ENCODE measurements around the gene CEP152.

- TF ChIP-seq EZH2 (IDR thresholded peaks at IDR 0.05; ENCODE audit: low read depth) (no peak), CTCF (conservative IDR thresholded peaks at IDR 0.05) (no peak)
These were observed 99.8 kb downstream of the CEP152 start for GRCh38 chr15:48710952-48711495.

Measured in PC-9 (cell line).